Breast epithelium (tissue), 3 donors: ENCODE data around the gene URI1.

Source experiments
- CTCF ChIP-seq, 3 donors: fragments of 450-650 bp; IDR thresholded peaks; one replicate each; pipeline ENCODE4 v1.5.1; 2016 to 2017; ENCODE audit warnings: antibody characterized with exemption in 3 of 3, mild to moderate bottlenecking in 3 of 3, moderate library complexity in 3 of 3
- POLR2A ChIP-seq: fragments of 450-650 bp; IDR thresholded peaks from one replicate; pipeline ENCODE4 v1.6.1; 2016; ENCODE audit warnings: antibody characterized with exemption, mild to moderate bottlenecking, moderate library complexity
- POLR2AphosphoS5 ChIP-seq, 3 donors: sonication (generic); formaldehyde crosslinking; IDR thresholded peaks; one replicate each; pipeline ENCODE4 v1.6.1; 2017; ENCODE audit warnings: antibody characterized with exemption in 3 of 3

GRCh38 chr19:30062065-30062906, 120.2 kb downstream of the URI1 start:
- no peak for TF ChIP-seq CTCF (IDR thresholded peaks at IDR 0.05)
- no peak for TF ChIP-seq POLR2A
- TF ChIP-seq POLR2AphosphoS5 (IDR thresholded peaks at IDR 0.05) = no peak
